T47D (cell line): ENCODE data around the gene PAXX.
A peak's percentile ranks its signal among the peaks of the same experiment; 100 is the strongest.

Experiments used
- DNase-seq, 2 experiments: peaks; one replicate each; pipeline versions ENCODE4 v3.0.0 to v3.0.0-alpha.2; 2011 to 2012; ENCODE audit warnings: low read depth in 1 of 2, low spot score in 1 of 2
- JUND ChIP-seq: IDR thresholded peaks from 2 replicates; pipeline ENCODE4 v1.6.1; 2012; ENCODE audit warnings: low read depth
- in situ Hi-C: cut with HindIII; loops from 2 replicates; pipeline ENCODE4 v1.10.0; 2016; ENCODE audit warnings: low sequenced_read_pairs, low pct_unique_long_range_greater_than_20kb

The PAXX gene

GRCh38 chr9:136964833-136965422 lies 27.3 kb upstream of the PAXX start:
- TF ChIP-seq JUND: no peak
- in situ Hi-C loops: no loop called here
- no peak for DNase-seq

- TF ChIP-seq JUND: no peak
- in situ Hi-C loops: no loop called here
- DNase-seq: no peak
Measured at GRCh38 chr9:136965771-136966484, 26.3 kb upstream of the PAXX start.

- no peak for TF ChIP-seq JUND
- in situ Hi-C loops: no loop called here
- no peak for DNase-seq
Measured at GRCh38 chr9:136968333-136969127, 23.7 kb upstream of the PAXX start.

GRCh38 chr9:136969150-136969549 lies 23.1 kb upstream of the PAXX start:
- DNase-seq: no peak
- TF ChIP-seq JUND: no peak
- in situ Hi-C loops: no loop called here

- no peak for DNase-seq
- in situ Hi-C loops: no loop called here
- TF ChIP-seq JUND: no peak
Measured at GRCh38 chr9:136969774-136970173, 22.4 kb upstream of the PAXX start.

GRCh38 chr9:136970361-136970760 lies 21.9 kb upstream of the PAXX start:
- in situ Hi-C loops: no loop called here
- DNase-seq: no peak
- no peak for TF ChIP-seq JUND

- in situ Hi-C loops: no loop called here
- peak in 1 of 2 experiments; percentile 71 for DNase-seq
- no peak for TF ChIP-seq JUND
Measured at GRCh38 chr9:136971746-136972145, 20.5 kb upstream of the PAXX start.

GRCh38 chr9:136972335-136972734 lies 19.9 kb upstream of the PAXX start:
- no peak for TF ChIP-seq JUND
- in situ Hi-C loops: no loop called here
- DNase-seq: no peak

GRCh38 chr9:136972743-136973142 lies 19.5 kb upstream of the PAXX start:
- TF ChIP-seq JUND: no peak
- DNase-seq: no peak
- in situ Hi-C loops: no loop called here

- DNase-seq: no peak
- no peak for TF ChIP-seq JUND
- in situ Hi-C loops: no loop called here
Measured at GRCh38 chr9:136973618-136974617, 18.3 kb upstream of the PAXX start.

GRCh38 chr9:136974817-136975535 lies 17.2 kb upstream of the PAXX start:
- DNase-seq: no peak
- no peak for TF ChIP-seq JUND
- in situ Hi-C loops: no loop called here
